A549 treated with Mapracorat at 1 μM for 4 hours (cell line): Measurements from ENCODE around the gene APEX2. TPM values are rescaled to one million over a fixed set of nuclear protein-coding genes. Genes with fewer than 3 reads are reported as not detected.

Experiments
- total RNA-seq: library from RNA; stranded (reverse); fragments of 200-300 nt; extraction: Qiagen RNA extraction; gene quantifications from 5 replicates; pipeline ENCODE4 v1.2.3, GENCODE V29; 2022

APEX2 gene
- 27.1 to 34.6 TPM (median 29.9 TPM) in 5 replicates for total RNA-seq

GRCh38 chrX:54999717-55000598, at the start of gene APEX2:
Gene APEX2 (plus strand): TSS chrX:55000363. CDS start chrX:55000423, 60 bp downstream.

GRCh38 chrX:54994099-54994498, 6.1 kb upstream of the APEX2 start, which contains the start of gene PFKFB1:
Gene PFKFB1 (minus strand): TSS chrX:54994188. CDS start chrX:54994007, 181 bp downstream.

GRCh38 chrX:55030271-55031205, 30.4 kb downstream of the APEX2 start, which contains the start of gene ALAS2:
Gene ALAS2 (minus strand): TSS chrX:55030977. CDS start chrX:55026000, 4,977 bp downstream.

Other genes with a start within 250 kb of the APEX2 start
- 0.04 TPM in 1 of 5 replicates, not detected in the others for gene ITIH6, start 202.1 kb upstream of the APEX2 start, total RNA-seq
- 74.1 to 88.8 TPM (median 81.1 TPM) in 5 replicates for gene MAGED2, start 192.6 kb upstream of the APEX2 start, total RNA-seq
- gene TRO, start 79.5 kb upstream of the APEX2 start, total RNA-seq: 0.35 to 1.4 TPM (median 0.90 TPM) in 5 replicates
- 0.08 to 0.14 TPM (median 0.14 TPM) in 3 of 5 replicates, not detected in the others for gene PFKFB1, start 6.2 kb upstream of the APEX2 start, total RNA-seq
- gene ALAS2, start 30.6 kb downstream of the APEX2 start, total RNA-seq: not detected in 5 replicates
- gene PAGE2B, start 74.7 kb downstream of the APEX2 start, total RNA-seq: not detected in 5 replicates
- not detected in 5 replicates for gene PAGE2, start 88.7 kb downstream of the APEX2 start, total RNA-seq
- gene PAGE5, start 220.0 kb downstream of the APEX2 start, total RNA-seq: not detected in 5 replicates